Trophoblast cell (in vitro differentiated cells and primary cell): ENCODE measurements around the gene HAUS3.

ENCODE experiments used
- DNase-seq, 2 donors: peaks; one replicate each; pipeline ENCODE4 v3.0.0-alpha.2; 2016
- H2AFZ ChIP-seq: 2 replicates; pipeline ENCODE4 v1.6.1; 2013; ENCODE audit warnings: low read length, moderate library complexity, mild to moderate bottlenecking; ENCODE audit not compliant: insufficient read depth, poor library complexity
- H2AK5ac ChIP-seq: 2 replicates; pipeline ENCODE4 v1.6.1; 2013; ENCODE audit warnings: mild to moderate bottlenecking, low read length
- H2BK120ac ChIP-seq: 2 replicates; pipeline ENCODE4 v1.6.1; 2013; ENCODE audit warnings: low read length, mild to moderate bottlenecking, moderate library complexity; ENCODE audit not compliant: insufficient read depth, poor library complexity
- H2BK12ac ChIP-seq: 2 replicates; pipeline ENCODE4 v1.6.1; 2013; ENCODE audit warnings: mild to moderate bottlenecking, low read length, moderate library complexity
- H2BK5ac ChIP-seq: 2 replicates; pipeline ENCODE4 v1.6.1; 2013; ENCODE audit warnings: low read length, low read depth, moderate library complexity, mild to moderate bottlenecking; ENCODE audit not compliant: poor library complexity
- H3K14ac ChIP-seq: 2 replicates; pipeline ENCODE4 v1.6.1; 2013; ENCODE audit warnings: mild to moderate bottlenecking, low read length
- H3K18ac ChIP-seq: 2 replicates; pipeline ENCODE4 v1.6.1; 2013; ENCODE audit warnings: mild to moderate bottlenecking, low read length
- H3K23ac ChIP-seq: 2 replicates; pipeline ENCODE4 v1.6.1; 2013; ENCODE audit warnings: low read length
- H3K27ac ChIP-seq: 2 replicates; pipeline ENCODE4 v1.5.1; 2013; ENCODE audit warnings: low read depth, mild to moderate bottlenecking, inconsistent platforms, low read length, moderate library complexity
- H3K27me3 ChIP-seq: 2 replicates; pipeline ENCODE4 v1.6.1; 2013; ENCODE audit warnings: inconsistent platforms, mild to moderate bottlenecking, low read length, moderate library complexity; ENCODE audit not compliant: insufficient read depth
- H3K36me3 ChIP-seq, 2 experiments: 1 replicate in 1 of 2; 2 replicates in 1 of 2; pipeline ENCODE4 v1.6.1; 2013; ENCODE audit warnings: low read length in 2 of 2, mild to moderate bottlenecking in 2 of 2, moderate library complexity in 1 of 2; ENCODE audit not compliant: insufficient read depth in 2 of 2, control insufficient read depth in 1 of 2
- H3K4ac ChIP-seq: 2 replicates; pipeline ENCODE4 v1.6.1; 2013; ENCODE audit warnings: low read depth, mild to moderate bottlenecking, low read length, moderate library complexity
- H3K4me1 ChIP-seq, 2 experiments: 1 replicate in 1 of 2; 2 replicates in 1 of 2; pipeline ENCODE4 v1.6.1; 2013; ENCODE audit warnings: low read length in 2 of 2, mild to moderate bottlenecking in 2 of 2, moderate library complexity in 1 of 2; ENCODE audit not compliant: insufficient read depth in 2 of 2, control insufficient read depth in 1 of 2
- H3K4me2 ChIP-seq: 2 replicates; pipeline ENCODE4 v1.6.1; 2013; ENCODE audit warnings: inconsistent platforms, mild to moderate bottlenecking, low read length, moderate library complexity
- H3K4me3 ChIP-seq: 2 replicates; pipeline ENCODE4 v1.5.1; 2013; ENCODE audit warnings: mild to moderate bottlenecking, low read depth, low read length, inconsistent platforms
- H3K79me1 ChIP-seq: one replicate; pipeline ENCODE4 v1.6.1; 2013; ENCODE audit warnings: low read length
- H3K79me2 ChIP-seq: 2 replicates; pipeline ENCODE4 v1.6.1; 2013; ENCODE audit warnings: low read length, mild to moderate bottlenecking; ENCODE audit not compliant: control insufficient read depth, insufficient read depth, poor library complexity
- H3K9ac ChIP-seq: 2 replicates; pipeline ENCODE4 v1.6.1; 2013; ENCODE audit warnings: mild to moderate bottlenecking, low read length
- H3K9me3 ChIP-seq: 2 replicates; pipeline ENCODE4 v1.6.1; 2013; ENCODE audit warnings: low read depth, mild to moderate bottlenecking, control low read depth, inconsistent platforms, low read length; ENCODE audit not compliant: insufficient read depth
- H4K12ac ChIP-seq: 2 replicates; pipeline ENCODE4 v1.6.1; 2013; ENCODE audit warnings: low read depth, mild to moderate bottlenecking, low read length, moderate library complexity
- H4K8ac ChIP-seq: 2 replicates; pipeline ENCODE4 v1.6.1; 2013; ENCODE audit warnings: low read depth, mild to moderate bottlenecking, low read length, moderate library complexity
- H4K91ac ChIP-seq: one replicate; pipeline ENCODE4 v1.6.1; 2013; ENCODE audit warnings: low read depth, mild to moderate bottlenecking, low read length, moderate library complexity
- WGBS: extraction: QIAGEN DNeasy Blood & Tissue Kit; methylation state at CpG from one replicate; pipeline ENCODE4 v1.1.7; 2013; ENCODE audit warnings: missing lambda C conversion rate; ENCODE audit not compliant: insufficient read length, insufficient coverage; ENCODE audit errors: extremely low coverage; 5-methylcytosine and 5-hydroxymethylcytosine counted together

The HAUS3 gene

GRCh38 chr4:2266181-2266580, 24.3 kb upstream of the HAUS3 start:
- Histone ChIP-seq H3K9me3 (no peaks in the 10 kb centered on the region), H2AK5ac (no peak overlapping the region), H3K27ac (no peak overlapping the region), H2AFZ (no peak overlapping the region), H2BK5ac (no peak overlapping the region), H2BK120ac (no peak overlapping the region), H3K4ac (no peak overlapping the region), H4K91ac (no peak overlapping the region), H3K14ac (no peak overlapping the region), H3K4me2 (no peak overlapping the region), H4K8ac (no peak overlapping the region), H3K18ac (no peak overlapping the region), H3K36me3 (no peaks in the 10 kb centered on the region), H3K9ac (no peak overlapping the region), H3K4me1 (peaks cover 4 to 5% of the 10 kb centered on the region in 2 experiments), H3K79me2 (peaks cover 4% of the 10 kb centered on the region), H3K79me1 (peaks cover 8% of the 10 kb centered on the region), H4K12ac (no peak overlapping the region), H3K27me3 (no peaks in the 10 kb centered on the region), H3K4me3 (no peak overlapping the region), H3K23ac (no peak overlapping the region), H2BK12ac (no peak overlapping the region)
- no peak for DNase-seq
- no CpG with 5 or more reads among the region's 8 CpGs for WGBS

DNA sequence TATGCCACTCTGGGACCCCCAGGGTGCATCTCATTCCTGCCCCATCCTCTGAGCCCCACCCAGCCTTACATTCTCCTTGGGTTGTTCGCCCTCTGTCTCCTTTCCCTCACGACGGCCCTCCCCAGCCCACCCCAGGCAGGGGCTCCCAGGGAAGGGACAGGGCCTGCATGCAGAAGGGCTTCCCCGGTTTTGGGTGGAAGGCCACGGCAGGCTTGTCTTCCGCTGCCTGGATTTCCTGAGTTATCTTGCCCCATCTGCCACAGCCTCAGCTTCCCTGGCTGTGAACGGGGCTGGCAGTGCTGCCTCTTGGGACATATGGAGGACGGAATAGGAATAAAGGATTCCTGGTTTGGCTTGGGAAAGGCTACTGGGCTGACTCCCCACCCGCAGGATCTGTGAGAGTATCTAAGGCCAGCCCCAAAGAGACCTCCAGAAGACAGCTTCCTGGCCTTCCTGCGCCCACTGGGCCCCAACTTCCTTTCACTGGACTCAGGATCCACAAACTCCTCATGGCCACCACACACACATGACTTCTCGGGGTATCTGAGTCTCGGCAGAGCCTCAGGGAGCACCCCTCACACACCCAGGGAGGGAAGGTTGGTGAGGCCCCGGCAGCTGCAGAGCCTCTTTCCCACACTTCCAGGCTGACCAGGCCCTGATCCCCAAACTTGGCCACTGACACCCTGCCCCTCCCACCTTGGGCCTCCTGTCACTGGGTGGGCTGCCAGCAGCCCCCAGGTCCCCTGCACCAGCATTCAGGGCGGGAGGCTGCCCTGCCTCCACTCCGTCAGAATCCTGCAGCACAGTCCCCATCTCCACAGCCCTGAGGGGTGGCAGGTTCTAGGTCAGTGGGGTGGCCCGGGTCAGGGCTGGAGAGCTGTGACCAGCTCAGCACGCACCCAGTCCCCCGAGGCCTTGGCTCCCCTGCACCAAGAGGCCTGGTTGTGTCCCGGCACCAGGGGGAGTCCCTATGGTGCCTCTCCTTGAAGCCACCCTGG, 23.5 kb upstream of the HAUS3 start:
- Histone ChIP-seq H3K4me3 (no peak overlapping the region), H2BK120ac (no peak overlapping the region), H3K27me3 (no peaks in the 10 kb centered on the region), H3K79me1 (peaks cover 10% of the 10 kb centered on the region), H4K8ac (no peak overlapping the region), H2AFZ (no peak overlapping the region), H3K23ac (no peak overlapping the region), H3K9me3 (no peaks in the 10 kb centered on the region), H2AK5ac (no peak overlapping the region), H2BK12ac (no peak overlapping the region), H3K79me2 (peaks cover 9% of the 10 kb centered on the region), H4K91ac (no peak overlapping the region), H3K4me2 (no peak overlapping the region), H2BK5ac (no peak overlapping the region), H3K18ac (no peak overlapping the region), H3K9ac (no peak overlapping the region), H4K12ac (no peak overlapping the region), H3K36me3 (peaks cover under 1 to 1% of the 10 kb centered on the region in 2 experiments), H3K4ac (no peak overlapping the region), H3K27ac (no peak overlapping the region), H3K14ac (no peak overlapping the region), H3K4me1 (peaks cover 8 to 9% of the 10 kb centered on the region in 2 experiments)
- WGBS, result no CpG with 5 or more reads among the region's 19 CpGs
- no peak for DNase-seq

DNA sequence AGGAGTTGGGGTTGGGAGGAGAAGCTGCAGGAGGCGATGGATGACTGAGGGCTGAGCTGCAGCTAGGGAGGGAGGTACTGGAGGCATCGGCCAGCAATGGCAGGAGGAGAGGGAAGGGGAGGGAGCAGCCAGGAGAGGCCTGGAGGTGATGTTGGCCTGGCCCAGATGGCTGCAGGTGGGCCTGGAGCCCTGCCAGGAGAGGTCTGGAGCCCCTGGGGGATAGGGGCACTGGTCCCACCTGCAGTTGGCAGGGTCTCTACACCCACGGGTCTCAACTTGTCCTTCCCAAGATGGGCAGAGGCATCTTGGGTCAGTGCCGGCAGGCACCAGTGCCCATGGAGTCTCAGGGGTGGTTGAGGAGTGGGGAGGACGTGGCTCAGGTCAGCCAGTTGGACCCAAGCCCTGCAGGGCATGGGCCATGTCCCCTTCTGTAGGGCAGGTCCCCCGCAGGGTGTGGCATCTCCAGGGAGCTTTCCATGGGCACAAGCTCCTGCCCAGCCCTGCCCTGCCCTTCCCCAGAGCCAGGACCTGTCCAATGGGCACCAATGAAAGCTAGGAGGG, 22.6 kb upstream of the HAUS3 start:
- no peak overlapping the region for H3K4me2 ChIP-seq
- no peak overlapping the region for H4K91ac ChIP-seq
- H3K9me3 ChIP-seq, result no peaks in the 10 kb centered on the region
- H3K4me3 ChIP-seq, result no peak overlapping the region
- peaks cover 10% of the 10 kb centered on the region for H3K79me1 ChIP-seq
- H4K8ac ChIP-seq, result no peak overlapping the region
- no peak overlapping the region for H3K4ac ChIP-seq
- H2AFZ ChIP-seq, result no peak overlapping the region
- no peak overlapping the region for H4K12ac ChIP-seq
- H3K27ac ChIP-seq, result no peak overlapping the region
- no peak overlapping the region for H3K18ac ChIP-seq
- H3K4me1 ChIP-seq, result peaks cover 9 to 14% of the 10 kb centered on the region in 2 experiments
- WGBS, result no CpG with 5 or more reads among the region's 6 CpGs
- peaks cover 9% of the 10 kb centered on the region for H3K79me2 ChIP-seq
- H2BK5ac ChIP-seq, result no peak overlapping the region
- H2AK5ac ChIP-seq, result no peak overlapping the region
- no peak for DNase-seq
- no peaks in the 10 kb centered on the region for H3K27me3 ChIP-seq
- no peak overlapping the region for H2BK120ac ChIP-seq
- peaks cover 6 to 10% of the 10 kb centered on the region in 2 experiments for H3K36me3 ChIP-seq
- H3K9ac ChIP-seq, result no peak overlapping the region
- H3K14ac ChIP-seq, result no peak overlapping the region
- H2BK12ac ChIP-seq, result no peak overlapping the region
- no peak overlapping the region for H3K23ac ChIP-seq

- no CpG with 5 or more reads among the region's 6 CpGs for WGBS
- H3K23ac ChIP-seq, result no peak overlapping the region
- H2BK5ac ChIP-seq, result no peak overlapping the region
Observed at GRCh38 chr4:2263926-2264321, 22.0 kb upstream of the HAUS3 start.

More at GRCh38 chr4:2263926-2264321, 22.0 kb upstream of the HAUS3 start:
- Histone ChIP-seq H2BK12ac (no peak overlapping the region), H3K18ac (no peak overlapping the region), H4K8ac (no peak overlapping the region), H3K36me3 (peaks cover 11 to 14% of the 10 kb centered on the region in 2 experiments), H3K14ac (no peak overlapping the region), H3K9ac (no peak overlapping the region), H3K27me3 (no peaks in the 10 kb centered on the region), H2AFZ (no peak overlapping the region), H3K4me2 (no peak overlapping the region), H3K4ac (no peak overlapping the region), H3K9me3 (no peaks in the 10 kb centered on the region), H3K27ac (no peak overlapping the region), H2BK120ac (no peak overlapping the region), H2AK5ac (no peak overlapping the region), H3K79me1 (peaks cover 10% of the 10 kb centered on the region), H4K12ac (no peak overlapping the region), H4K91ac (no peak overlapping the region), H3K79me2 (peaks cover 9% of the 10 kb centered on the region), H3K4me3 (no peak overlapping the region), H3K4me1 (peaks cover 9 to 14% of the 10 kb centered on the region in 2 experiments)
- no peak for DNase-seq
